ENCODE measurements around the gene ZBTB9.
"Not testable (repeated sequence)": the region's sequence is repeated elsewhere in the genome, so short reads cannot be mapped to it uniquely, and the experiment has no call there.

Gene ZBTB9

DNA sequence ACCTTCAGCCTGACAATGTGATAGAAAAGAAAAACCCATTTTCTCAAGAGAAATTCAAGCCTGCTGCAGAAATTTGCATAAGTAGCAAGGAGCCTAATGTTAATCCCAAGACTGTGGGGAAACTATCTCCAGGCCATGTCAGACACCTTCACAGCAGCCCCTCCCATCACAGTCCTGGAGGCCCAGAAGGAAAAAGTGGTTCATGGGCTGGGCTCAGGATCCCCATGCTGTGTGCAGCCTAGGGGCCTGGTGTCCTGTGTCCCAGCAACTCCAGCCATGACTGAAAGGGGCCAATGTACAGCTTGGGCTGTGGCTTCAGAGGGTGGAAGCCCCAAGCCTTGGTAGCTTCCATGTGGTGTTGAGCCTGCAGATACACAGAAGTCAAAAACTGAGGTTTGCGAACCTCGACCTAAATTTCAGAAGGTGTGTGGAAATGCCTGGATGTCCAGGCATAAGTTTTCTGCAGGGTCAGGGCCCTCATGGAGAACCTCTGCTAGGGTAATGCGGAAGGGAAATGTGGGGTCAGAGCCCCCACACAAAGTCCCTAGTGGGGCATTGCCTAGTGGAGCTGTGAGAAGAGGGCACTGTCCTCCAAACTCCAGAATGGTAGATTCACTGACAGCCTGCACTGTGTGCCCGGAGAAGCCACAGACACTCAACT is 11.8 kb downstream of the ZBTB9 start:
- no peak for DNase-seq

DNA sequence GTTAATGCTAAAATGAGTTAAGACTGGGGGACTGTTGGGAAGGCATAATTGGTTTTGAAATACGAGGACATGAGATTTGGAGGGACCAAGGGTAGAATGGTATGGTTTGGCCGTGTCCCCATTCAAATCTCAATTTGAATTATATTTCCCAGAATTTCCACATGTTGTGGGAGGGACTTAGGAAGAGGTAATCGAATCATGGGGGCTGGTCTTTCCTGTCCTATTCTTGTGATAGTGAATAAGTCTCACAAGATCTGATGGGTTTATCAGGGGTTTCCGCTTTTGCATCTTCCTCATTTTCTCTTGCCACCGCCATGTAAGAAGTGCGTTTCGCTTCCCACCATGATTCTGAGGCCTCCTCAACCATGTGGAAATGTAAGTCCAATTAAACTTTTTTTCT is 12.7 kb downstream of the ZBTB9 start:
- no peak for DNase-seq

DNA sequence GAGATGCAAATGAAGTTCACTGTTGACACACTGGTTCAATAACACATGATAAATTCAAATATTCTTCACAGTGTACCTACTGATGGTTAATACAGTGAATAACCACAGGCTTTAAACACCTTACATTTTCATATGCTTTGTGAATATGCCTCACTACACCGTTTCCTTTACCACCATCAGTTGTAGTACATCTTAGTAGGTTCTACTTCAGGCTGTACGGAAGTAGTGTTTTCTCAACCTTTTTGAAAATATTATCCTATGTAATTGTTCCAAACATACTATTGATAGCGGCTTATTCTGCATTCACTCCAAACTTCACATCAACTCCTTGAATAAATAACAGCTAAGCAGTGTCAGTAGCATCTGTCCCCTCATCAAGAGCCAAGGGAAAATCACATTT is 15.3 kb downstream of the ZBTB9 start:
- DNase-seq: no peak

DNA sequence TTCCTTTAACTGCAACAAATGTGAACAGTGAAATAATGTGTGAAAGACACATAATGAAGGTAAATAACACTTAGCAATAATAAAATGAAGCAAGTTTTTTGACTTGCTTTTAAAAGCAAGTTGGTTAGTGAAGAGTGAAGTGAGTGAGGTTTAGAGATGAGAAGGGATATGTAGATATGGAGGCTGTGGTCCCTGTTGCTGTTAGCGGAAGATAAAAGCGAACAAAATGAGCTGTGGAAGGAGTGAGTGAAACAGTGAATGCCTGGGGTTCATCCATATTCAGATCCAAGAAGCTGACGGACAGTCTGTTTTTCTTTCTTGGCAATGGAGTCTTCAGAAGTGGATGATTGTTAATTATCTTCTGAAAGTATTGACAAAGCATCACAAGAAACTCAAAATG is 23.5 kb downstream of the ZBTB9 start:
- no peak for DNase-seq

DNA sequence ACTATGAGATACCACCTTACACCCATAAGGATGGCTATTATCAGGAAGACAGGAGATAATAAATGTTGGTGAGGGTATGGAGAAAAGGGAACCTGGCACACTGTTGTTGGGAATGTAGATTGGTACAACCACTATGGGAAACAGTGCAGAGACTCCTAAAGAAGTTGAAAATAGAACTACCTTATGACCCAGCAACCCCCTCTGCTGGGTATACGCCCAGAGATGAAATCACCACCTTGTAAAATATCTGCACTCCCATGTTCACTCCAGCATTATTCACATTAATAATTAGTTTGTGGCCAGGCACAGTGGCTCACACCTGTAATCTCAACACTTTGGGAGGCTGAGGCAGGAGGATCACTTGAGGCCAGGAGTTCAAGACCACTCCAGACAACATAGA is 26.8 kb downstream of the ZBTB9 start:
- no peak for DNase-seq

DNA sequence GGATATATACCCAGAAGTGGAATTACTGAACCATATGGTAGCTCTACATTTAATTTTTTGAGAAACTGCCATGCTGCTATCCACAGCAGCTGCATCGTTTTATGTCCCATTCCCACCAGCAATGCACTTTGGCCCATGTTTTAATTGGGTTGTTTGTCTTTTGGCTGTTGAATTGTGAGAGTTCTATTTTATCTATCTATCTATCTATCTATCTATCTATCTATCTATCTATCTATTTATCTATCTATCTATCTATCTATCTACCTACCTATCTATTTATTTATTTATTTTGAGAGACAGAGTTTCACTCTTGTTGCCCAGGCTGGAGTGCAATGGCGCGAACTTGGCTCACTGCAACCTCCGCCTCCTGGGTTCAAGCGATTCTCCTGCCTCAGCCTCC is 28.2 kb downstream of the ZBTB9 start:
- DNase-seq: not testable (repeated sequence)

DNA sequence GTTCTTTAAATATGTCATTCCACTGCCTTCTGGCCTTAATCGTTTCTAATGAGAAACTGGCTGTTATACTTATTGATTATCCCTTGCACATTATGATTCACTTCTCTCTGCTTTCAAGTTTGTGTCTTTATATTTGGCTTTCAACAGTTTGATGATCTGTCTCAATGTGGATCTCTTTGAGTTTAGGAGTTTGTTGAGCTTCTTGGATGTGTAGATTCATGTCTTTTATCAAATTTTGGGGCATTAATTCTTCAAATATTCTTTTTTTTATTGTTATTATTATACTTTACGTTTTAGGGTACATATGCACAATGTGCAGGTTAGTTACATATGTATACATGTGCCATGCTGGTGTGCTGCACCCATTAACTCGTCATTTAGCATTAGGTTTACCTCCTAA is 29.3 kb downstream of the ZBTB9 start:
- DNase-seq: no peak

DNA sequence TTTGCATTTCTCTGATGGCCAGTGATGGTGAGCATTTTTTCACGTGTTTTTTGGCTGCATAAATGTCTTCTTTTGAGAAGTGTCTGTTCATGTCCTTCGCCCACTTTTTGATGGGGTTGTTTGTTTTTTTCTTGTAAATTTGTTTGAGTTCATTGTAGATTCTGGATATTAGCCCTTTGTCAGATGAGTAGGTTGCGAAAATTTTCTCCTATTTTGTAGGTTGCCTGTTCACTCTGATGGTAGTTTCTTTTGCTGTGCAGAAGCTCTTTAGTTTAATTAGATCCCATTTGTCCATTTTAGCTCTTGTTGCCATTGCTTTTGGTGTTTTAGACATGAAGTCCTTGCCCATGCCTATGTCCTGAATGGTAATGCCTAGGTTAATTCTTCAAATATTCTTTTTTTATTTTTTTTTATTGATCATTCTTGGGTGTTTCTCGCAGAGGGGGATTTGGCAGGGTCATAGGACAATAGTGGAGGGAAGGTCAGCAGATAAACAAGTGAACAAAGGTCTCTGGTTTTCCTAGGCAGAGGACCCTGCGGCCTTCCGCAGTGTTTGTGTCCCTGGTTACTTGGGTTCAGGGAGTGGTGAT is 30.4 kb downstream of the ZBTB9 start:
- DNase-seq: not testable (repeated sequence)

DNA sequence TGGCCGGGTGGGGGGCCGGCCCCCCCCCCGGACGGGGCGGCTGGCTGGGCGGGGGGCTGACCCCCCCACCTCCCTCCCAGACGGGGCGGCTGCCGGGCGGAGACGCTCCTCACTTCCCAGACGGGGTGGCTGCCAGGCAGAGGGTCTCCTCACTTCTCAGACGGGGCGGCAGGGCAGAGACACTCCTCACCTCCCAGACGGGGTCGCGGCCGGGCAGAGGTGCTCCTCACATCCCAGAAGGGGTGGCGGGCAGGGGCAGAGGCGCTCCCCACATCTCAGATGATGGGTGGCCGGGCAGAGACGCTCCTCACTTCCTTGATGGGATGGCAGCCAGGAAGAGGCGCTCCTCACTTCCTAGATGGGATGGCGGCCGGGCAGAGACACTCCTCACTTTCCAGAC is 31.3 kb downstream of the ZBTB9 start:
- DNase-seq: not testable (repeated sequence)

DNA sequence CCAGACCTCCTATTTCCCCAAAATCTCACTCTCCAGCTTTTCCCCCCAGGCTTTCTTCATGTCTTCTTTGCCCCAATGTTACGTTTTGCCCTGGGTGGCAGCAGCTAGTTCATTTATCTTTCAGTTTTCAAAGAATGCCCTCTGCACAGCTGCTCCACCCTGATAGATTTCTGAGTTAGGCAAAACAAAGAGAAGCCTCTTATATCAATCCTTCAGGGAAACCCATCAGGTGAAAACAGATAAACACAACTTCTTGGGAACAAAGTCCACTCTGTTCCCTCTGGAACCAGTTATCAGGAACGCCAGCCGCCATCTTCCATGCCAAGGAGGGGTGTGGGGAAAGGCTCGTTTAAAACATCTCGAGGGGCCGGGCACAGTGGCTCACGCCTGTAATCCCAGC is 34.0 kb downstream of the ZBTB9 start:
- no peak for DNase-seq

DNA sequence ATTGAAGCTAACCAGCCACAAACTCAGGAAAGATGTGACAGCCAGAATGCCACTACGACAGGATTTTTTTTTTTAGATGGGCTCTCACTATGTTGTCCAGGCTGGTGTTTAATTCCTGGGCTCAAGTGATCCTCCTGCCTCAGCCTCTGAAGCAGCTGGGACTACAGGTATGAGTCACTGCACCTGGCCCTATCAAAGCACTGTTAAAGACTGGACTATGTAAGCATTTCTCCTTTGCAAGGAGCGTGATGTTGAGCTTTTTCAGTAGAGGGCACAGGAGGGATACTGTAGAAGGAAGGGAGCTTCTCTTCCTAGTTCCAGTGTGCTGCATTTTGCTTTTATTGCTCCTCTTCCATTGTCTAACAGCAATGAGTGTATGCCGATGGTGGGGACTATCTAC is 35.8 kb downstream of the ZBTB9 start:
- peak in 1 of 5 experiments; percentile 28 for DNase-seq

DNA sequence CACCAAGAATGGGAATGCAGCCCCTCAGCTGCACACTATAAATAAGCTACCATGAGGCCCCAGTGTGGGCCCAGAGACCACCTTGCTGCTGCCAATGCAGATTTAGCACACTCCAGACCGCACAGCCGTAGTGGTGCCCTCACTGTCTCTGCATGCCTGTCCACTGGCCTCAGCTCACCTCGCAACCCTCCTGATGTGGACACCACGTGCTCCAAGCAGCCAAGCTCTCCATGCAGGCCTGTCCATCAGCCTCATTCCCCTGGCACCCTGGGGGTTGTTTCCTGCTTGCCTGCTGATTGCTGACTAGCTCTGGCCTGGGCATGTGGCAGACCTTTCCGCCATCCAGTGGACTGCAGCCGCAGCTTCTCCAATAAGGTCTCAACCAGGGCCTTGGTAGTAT is 36.2 kb downstream of the ZBTB9 start:
- DNase-seq: no peak

DNA sequence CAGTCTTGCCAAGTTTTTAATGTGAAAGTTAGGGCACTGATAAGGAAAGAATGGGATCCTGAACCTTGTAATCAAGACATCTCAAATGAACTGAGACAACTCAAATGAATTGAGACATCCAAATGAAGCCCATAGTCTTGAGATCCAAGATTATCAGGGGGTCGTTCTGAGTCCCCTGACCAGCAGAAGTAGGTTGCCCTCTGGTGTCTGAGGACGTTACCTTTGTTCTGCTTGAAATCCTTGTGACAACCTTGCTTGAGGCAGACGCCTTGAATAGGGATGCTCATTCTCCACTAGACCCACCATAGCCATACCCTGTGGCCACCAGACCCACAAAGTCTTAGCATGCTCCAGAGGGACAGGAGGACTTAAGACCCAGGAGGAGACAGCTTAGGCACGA is 37.7 kb downstream of the ZBTB9 start:
- DNase-seq: no peak

DNA sequence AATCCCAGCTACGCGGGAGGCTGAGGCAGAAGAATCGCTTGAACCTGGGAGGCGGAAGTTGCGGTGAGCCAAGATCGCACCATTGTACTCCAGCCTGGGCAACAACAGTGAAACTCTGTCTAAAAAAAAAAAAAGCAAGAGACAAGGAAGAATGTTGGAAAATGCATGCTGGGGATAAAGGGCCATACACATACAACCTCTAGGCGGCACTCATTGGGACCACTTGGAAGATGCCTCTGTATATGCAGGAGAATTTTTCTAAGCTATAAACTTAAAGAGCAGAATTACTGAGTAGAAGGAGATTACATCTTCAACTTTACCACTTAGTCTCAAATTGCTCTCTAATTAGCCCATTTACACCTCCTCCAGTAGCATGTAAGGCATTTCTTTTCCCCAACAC is 42.8 kb downstream of the ZBTB9 start:
- DNase-seq: no peak

DNA sequence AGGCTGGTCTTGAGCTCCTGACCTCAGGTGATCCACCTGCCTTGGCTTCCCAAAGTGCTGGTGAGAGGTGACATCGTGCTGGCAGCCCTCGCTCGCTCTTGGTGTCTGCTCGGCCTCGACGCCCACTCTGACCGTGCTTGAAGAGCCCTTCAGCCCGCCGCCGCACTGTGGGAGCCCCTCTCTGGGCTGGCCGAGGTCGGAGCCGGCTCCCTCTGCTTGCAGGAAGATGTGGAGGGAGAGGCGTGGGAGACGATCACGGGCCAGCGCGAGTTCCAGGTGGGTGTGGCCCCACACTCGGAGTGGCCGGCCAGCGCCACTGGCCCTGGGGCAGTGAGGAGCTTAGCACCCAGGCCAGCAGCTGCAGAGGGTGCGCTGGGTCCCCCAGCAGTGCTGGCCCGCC is 48.1 kb downstream of the ZBTB9 start:
- DNase-seq: no peak

DNA sequence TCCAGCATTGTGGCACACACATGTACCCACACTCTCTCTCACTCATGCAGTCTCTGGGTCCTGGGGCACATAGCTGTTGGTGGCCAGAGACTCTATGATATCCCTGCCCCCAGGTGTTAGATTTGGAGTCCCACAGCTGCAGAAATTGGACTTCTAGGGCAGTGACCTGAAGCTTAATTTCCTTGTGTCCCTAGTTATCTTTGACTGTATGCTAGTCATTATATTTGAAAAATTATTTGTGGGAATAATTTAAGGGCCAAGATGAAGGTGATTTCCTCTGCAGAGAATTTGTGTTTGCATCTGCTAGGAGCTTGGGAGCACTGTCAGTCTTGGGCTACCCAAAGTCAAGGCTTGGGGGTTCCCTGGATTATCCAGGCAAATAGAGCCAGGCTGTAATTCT is 50.1 kb downstream of the ZBTB9 start:
- DNase-seq: no peak

DNA sequence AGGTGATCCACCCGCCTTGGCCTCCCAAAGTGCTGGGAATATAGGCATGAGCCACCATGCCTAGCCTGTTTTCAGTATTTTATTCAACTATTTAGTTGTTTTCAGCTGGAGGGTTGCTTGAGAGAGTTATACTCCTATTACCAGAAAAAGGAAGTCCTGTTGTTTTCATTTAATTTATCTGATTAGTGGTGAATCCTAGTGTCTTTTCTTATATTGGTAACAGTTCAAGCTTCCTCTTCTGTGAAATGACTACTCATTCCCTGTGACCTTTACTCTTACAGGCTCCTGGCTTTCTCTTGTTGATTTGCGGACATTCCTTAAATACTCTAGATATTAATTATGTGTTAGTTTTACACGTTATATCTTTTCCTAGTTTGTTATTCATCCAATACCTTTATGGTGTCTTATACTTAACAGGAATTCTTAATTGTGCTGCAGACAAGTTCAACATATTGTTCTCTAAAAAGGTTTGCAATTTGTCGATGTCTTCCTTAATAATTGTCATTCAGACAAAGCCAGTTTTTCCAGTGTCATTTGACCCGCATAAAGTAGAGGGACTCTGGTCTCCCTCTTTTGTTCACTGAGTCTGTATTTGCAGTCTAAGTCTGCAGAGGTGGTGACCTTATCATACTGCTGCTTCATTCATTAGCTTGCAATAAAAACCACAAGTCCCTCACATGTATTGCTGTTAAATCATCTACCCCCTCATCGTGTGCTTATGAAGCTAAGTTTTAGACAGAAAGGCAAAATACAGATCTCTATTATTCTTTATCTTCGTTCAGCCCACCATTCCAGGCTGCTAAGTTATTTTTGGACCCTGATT is 51.4 kb downstream of the ZBTB9 start:
- no peak for DNase-seq

All from T-helper 2 cell (primary cell).